ENCODE results near the gene IL31. TPM values are rescaled to one million over a fixed set of nuclear protein-coding genes. Genes with fewer than 3 reads are reported as not detected.

The IL31 gene
- polyA plus RNA-seq, 2 of the 4 experiments (the other 2 are of a cell fraction), result not detected

- POLR2A ChIA-PET, result no interaction called here
- FAIRE-seq (no peak), ATAC-seq (no peak), DNase-seq (ENCODE audit: low read depth in 1 of 2, low spot score in 1 of 2) (no peak)
- Histone ChIP-seq H3K4me3 (no peak overlapping the region), H3K4me2 (no peak overlapping the region), H3K27ac (no peak overlapping the region), H3K4me1 (no peaks in the 10 kb centered on the region), H3K9me3 (no peaks in the 10 kb centered on the region)
- TF ChIP-seq CHD2 (IDR thresholded peaks at IDR 0.05; ENCODE audit: low read length, partially characterized antibody) (no peak), CTCF (IDR thresholded peaks at IDR 0.05) (no peak), EHMT2 (IDR thresholded peaks at IDR 0.05; ENCODE audit: low read depth) (no peak), MAZ (IDR thresholded peaks at IDR 0.05; ENCODE audit: borderline replicate concordance, low read depth, low read length) (no peak), CBX8 (IDR thresholded peaks at IDR 0.05) (no peak), HES2 (IDR thresholded peaks at IDR 0.05) (no peak), JUNB (IDR thresholded peaks at IDR 0.05) (no peak), ZSCAN20 (CRISPR knock-in tag; IDR thresholded peaks at IDR 0.05) (no peak), HMGXB4 (CRISPR knock-in tag; IDR thresholded peaks at IDR 0.05; ENCODE audit: borderline replicate concordance) (no peak), RFX5 (IDR thresholded peaks at IDR 0.05) (no peak), USF2 (IDR thresholded peaks at IDR 0.05) (no peak), HOXA7 (CRISPR knock-in tag; IDR thresholded peaks at IDR 0.05) (no peak), TFCP2L1 (CRISPR knock-in tag; IDR thresholded peaks at IDR 0.05) (no peak), E2F6 (IDR thresholded peaks at IDR 0.05; ENCODE audit: borderline replicate concordance, low read depth) (no peak), PBX3 (IDR thresholded peaks at IDR 0.05) (no peak), EP300 (IDR thresholded peaks at IDR 0.05) (no peak), SREBF2 (IDR thresholded peaks at IDR 0.05) (no peak)
- CTCF ChIA-PET, result interaction anchor here (0.7 to 2.4 kb wide), 5 partner anchors 18 to 101 kb away, joined by 3 to 9 read pairs (median 6); no protein-coding TSS in a partner anchor
- 89% methylated on average over 10 of the region's 10 CpGs for WGBS (ENCODE audit: missing lambda C conversion rate)
These were observed 18.3 kb downstream of the IL31 start for GRCh38 chr12:122155705-122156104.

GRCh38 chr12:122152754-122153153 lies 21.3 kb downstream of the IL31 start:
- ChIA-PET POLR2A (no interaction called here), CTCF (interaction anchor here (0.7 to 1.3 kb wide), 4 partner anchors 20 to 57 kb away, joined by 3 to 4 read pairs (median 3); no protein-coding TSS in a partner anchor)
- Histone ChIP-seq H3K4me3 (no peak overlapping the region), H3K4me1 (no peaks in the 10 kb centered on the region), H3K4me2 (no peak overlapping the region), H3K27ac (no peak overlapping the region), H3K9me3 (no peaks in the 10 kb centered on the region)
- FAIRE-seq (no peak), DNase-seq (ENCODE audit: low read depth in 1 of 2, low spot score in 1 of 2) (no peak), ATAC-seq (no peak)
- TF ChIP-seq SMC3 (IDR thresholded peaks at IDR 0.05), result no peak
- no peak for TF ChIP-seq PBX3 (IDR thresholded peaks at IDR 0.05)
- no peak for TF ChIP-seq MYC (IDR thresholded peaks at IDR 0.05; ENCODE audit: borderline replicate concordance, low read length)
- TF ChIP-seq ESRRA (IDR thresholded peaks at IDR 0.05; ENCODE audit: borderline replicate concordance, low read length), result no peak
- no peak for TF ChIP-seq CBX8 (IDR thresholded peaks at IDR 0.05)
- 85% methylated on average over 9 of the region's 9 CpGs for WGBS (ENCODE audit: missing lambda C conversion rate)
